IMR-90 (cell line): ENCODE results near the gene SH3RF1.

ENCODE experiments used
- CEBPB ChIP-seq: IDR thresholded peaks from 2 replicates; pipeline ENCODE4 v1.6.1; 2012; ENCODE audit warnings: low read depth, low read length, improper control_type of control experiment
- CTCF ChIP-seq: conservative IDR thresholded peaks from 2 replicates; pipeline ENCODE4 v1.5.1; 2012; ENCODE audit warnings: mild to moderate bottlenecking, low read depth, low read length, improper control_type of control experiment
- MAFK ChIP-seq: IDR thresholded peaks from 2 replicates; pipeline ENCODE4 v1.6.1; 2012; ENCODE audit warnings: low read depth, low read length, improper control_type of control experiment
- NFE2L2 ChIP-seq: fragments of 150-350 bp; IDR thresholded peaks from 2 replicates; pipeline ENCODE4 v1.6.1; 2016; ENCODE audit warnings: low read depth, mild to moderate bottlenecking, low read length
- POLR2A ChIP-seq: IDR thresholded peaks from 2 replicates; pipeline ENCODE4 v1.6.1; 2012; ENCODE audit warnings: mild to moderate bottlenecking, low read depth, low read length
- SMC3 ChIP-seq: fragments of 150-350 bp; IDR thresholded peaks from 2 replicates; pipeline ENCODE4 v1.6.1; 2016; ENCODE audit warnings: low read depth, mild to moderate bottlenecking, antibody characterized with exemption, low read length, moderate library complexity
- USF2 ChIP-seq: fragments of 150-350 bp; IDR thresholded peaks from 2 replicates; pipeline ENCODE4 v1.6.1; 2017; ENCODE audit warnings: mild to moderate bottlenecking, antibody characterized with exemption, low read length, low read depth

GRCh38 chr4:169109035-169109675, 161.6 kb downstream of the SH3RF1 start:
- TF ChIP-seq CTCF (no peak), CEBPB (no peak), MAFK (no peak), POLR2A (no peak), SMC3 (no peak), USF2 (no peak), NFE2L2 (no peak)
